Prostate gland (tissue), 2 donors: Measurements from ENCODE around the gene SOWAHC. TPM values are rescaled to one million over a fixed set of nuclear protein-coding genes. Genes with fewer than 3 reads are reported as not detected.

ENCODE experiments used
- DNase-seq: peaks from one replicate; pipeline ENCODE4 v3.0.0-alpha.2; 2019; ENCODE audit warnings: low spot score
- H3K27ac ChIP-seq, 2 donors: fragments of 200-600 bp; sonication (generic); 2 replicates each; pipeline ENCODE4 v1.5.1; 2017 to 2019
- H3K27me3 ChIP-seq: fragments of 200-600 bp; sonication (generic); replicated peaks from 2 replicates; pipeline ENCODE4 v1.5.1; 2019; ENCODE audit not compliant: insufficient read depth
- H3K36me3 ChIP-seq, 2 donors: fragments of 200-600 bp; sonication (generic); 1 replicate in 1 of 2; 2 replicates in 1 of 2; pipeline versions ENCODE4 v1.5.1 to v1.8.1; 2017 to 2019
- H3K4me1 ChIP-seq: fragments of 200-600 bp; sonication (generic); replicated peaks from 2 replicates; pipeline ENCODE4 v1.5.1; 2019
- H3K4me3 ChIP-seq, 2 donors: fragments of 200-600 bp; sonication (generic); 2 replicates each; pipeline ENCODE4 v1.5.1; 2017 to 2019
- H3K9me3 ChIP-seq: fragments of 200-600 bp; sonication (generic); 2 replicates; pipeline ENCODE4 v1.5.1; 2017
- POLR2A ChIP-seq: fragments of 450-650 bp; IDR thresholded peaks from one replicate; pipeline ENCODE4 v1.6.1; 2016; ENCODE audit warnings: antibody characterized with exemption, mild to moderate bottlenecking
- POLR2AphosphoS5 ChIP-seq: sonication (generic); formaldehyde crosslinking; IDR thresholded peaks from one replicate; pipeline ENCODE4 v1.6.1; 2017; ENCODE audit warnings: antibody characterized with exemption
- WGBS: methylation state at CpG from one replicate; pipeline ENCODE4 v1.1.5; 2018; 5-methylcytosine and 5-hydroxymethylcytosine counted together
- intact Hi-C: fragments of 100-400 bp; cut with DNase I; formaldehyde crosslinking; loops from one replicate; pipeline ENCODE4 v1.14.2; 2022
- total RNA-seq, 2 donors: library from RNA; depleted of rRNA; stranded (reverse); fragments of >200 nt; gene quantifications; one replicate each; pipeline ENCODE4 v1.1.0, GENCODE V29; 2016
- TF ChIP-seq, protein P1 (sequence below), 4 experiments: fragments of 200-600 bp in 2 of 4; fragments of 450-650 bp in 2 of 4; sonication (generic) in 2 of 4; IDR thresholded peaks; 1 replicate in 3 of 4; 2 replicates in 1 of 4; pipeline ENCODE4 v1.5.1; 2016 to 2019; ENCODE audit warnings: antibody characterized with exemption in 4 of 4, mild to moderate bottlenecking in 2 of 4, moderate library complexity in 2 of 4

SOWAHC gene
- total RNA-seq, 2 donors from 2014 or later, result 20.7 to 24.9 TPM

GRCh38 chr2:109629867-109630266 lies 15.7 kb downstream of the SOWAHC start:
- H3K36me3 ChIP-seq, result no peaks in the 10 kb centered on the region
- no peak overlapping the region for H3K27ac ChIP-seq
- WGBS, result 65% methylated on average over 3 of the region's 3 CpGs
- TF ChIP-seq POLR2A, result no peak
- TF ChIP-seq, protein P1, sequence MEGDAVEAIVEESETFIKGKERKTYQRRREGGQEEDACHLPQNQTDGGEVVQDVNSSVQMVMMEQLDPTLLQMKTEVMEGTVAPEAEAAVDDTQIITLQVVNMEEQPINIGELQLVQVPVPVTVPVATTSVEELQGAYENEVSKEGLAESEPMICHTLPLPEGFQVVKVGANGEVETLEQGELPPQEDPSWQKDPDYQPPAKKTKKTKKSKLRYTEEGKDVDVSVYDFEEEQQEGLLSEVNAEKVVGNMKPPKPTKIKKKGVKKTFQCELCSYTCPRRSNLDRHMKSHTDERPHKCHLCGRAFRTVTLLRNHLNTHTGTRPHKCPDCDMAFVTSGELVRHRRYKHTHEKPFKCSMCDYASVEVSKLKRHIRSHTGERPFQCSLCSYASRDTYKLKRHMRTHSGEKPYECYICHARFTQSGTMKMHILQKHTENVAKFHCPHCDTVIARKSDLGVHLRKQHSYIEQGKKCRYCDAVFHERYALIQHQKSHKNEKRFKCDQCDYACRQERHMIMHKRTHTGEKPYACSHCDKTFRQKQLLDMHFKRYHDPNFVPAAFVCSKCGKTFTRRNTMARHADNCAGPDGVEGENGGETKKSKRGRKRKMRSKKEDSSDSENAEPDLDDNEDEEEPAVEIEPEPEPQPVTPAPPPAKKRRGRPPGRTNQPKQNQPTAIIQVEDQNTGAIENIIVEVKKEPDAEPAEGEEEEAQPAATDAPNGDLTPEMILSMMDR (IDR thresholded peaks at IDR 0.05), result no peak
- no peak overlapping the region for H3K4me3 ChIP-seq
- DNase-seq, result no peak
- no peaks in the 10 kb centered on the region for H3K27me3 ChIP-seq
- intact Hi-C loops, result no loop called here
- no peaks in the 10 kb centered on the region for H3K4me1 ChIP-seq
- H3K9me3 ChIP-seq, result no peaks in the 10 kb centered on the region

DNA sequence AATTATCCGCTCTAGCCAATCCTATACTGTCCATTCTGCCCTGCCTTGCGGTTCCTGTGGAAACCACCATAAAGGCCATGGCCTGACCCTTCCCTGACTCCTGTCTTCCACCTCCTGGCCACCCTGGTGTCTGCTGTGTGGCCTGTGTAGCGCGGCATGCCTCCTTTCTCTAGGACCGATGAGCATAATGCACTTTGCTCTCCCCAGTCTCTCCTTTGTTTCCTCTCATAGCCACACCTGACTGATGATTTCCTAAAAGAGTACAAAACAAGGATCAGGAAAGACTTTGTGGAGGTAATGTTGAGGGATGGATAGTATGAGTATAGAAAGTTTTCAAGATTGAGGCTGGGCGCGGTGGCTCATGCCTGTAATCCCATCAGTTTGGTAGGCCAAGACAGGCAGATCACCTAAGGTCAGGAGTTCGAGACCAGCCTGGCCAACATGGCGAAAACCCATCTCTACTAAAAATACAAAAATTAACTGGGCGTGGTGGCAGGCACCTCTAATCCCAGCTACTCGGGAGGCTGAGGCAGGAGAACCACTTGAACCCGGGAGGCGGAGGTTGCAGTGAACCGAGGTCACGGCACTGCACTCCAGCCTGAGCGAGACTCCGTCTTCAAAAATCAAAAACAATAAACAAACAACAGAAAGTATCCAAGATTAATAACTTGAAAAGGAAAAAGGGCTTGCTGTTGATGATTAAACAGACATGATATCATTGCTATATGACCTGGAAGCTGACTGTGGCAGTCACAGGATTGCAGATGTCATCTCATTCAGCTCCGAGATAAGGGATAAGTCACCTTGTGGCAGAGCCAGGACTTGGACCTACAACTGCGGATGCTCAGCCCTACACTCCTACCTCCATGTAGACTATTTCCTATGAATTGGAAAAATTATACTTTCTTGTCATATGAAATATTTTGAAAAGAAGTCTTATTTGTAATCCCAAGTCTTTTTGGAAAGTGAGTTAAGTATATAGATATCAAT lies 16.6 kb downstream of the SOWAHC start:
- Histone ChIP-seq H3K27me3 (no peaks in the 10 kb centered on the region), H3K27ac (no peak overlapping the region), H3K4me1 (no peaks in the 10 kb centered on the region), H3K9me3 (no peaks in the 10 kb centered on the region), H3K4me3 (no peak overlapping the region), H3K36me3 (no peaks in the 10 kb centered on the region)
- DNase-seq, result no peak
- intact Hi-C loops, result no loop called here
- 97% methylated on average over 19 of the region's 19 CpGs for WGBS
- no peak for TF ChIP-seq POLR2AphosphoS5
- TF ChIP-seq, protein P1 (IDR thresholded peaks at IDR 0.05), result no peak
- TF ChIP-seq POLR2A, result no peak

GRCh38 chr2:109631741-109632140 lies 17.6 kb downstream of the SOWAHC start:
- intact Hi-C loops, result no loop called here
- Histone ChIP-seq H3K4me3 (no peak overlapping the region), H3K9me3 (no peaks in the 10 kb centered on the region), H3K27me3 (no peaks in the 10 kb centered on the region), H3K27ac (no peak overlapping the region), H3K36me3 (no peaks in the 10 kb centered on the region), H3K4me1 (no peaks in the 10 kb centered on the region)
- no peak for DNase-seq
- WGBS, result 67% methylated on average over 3 of the region's 3 CpGs
- TF ChIP-seq, protein P1 (IDR thresholded peaks at IDR 0.05), result no peak
- no peak for TF ChIP-seq POLR2A
- no peak for TF ChIP-seq POLR2AphosphoS5

DNA sequence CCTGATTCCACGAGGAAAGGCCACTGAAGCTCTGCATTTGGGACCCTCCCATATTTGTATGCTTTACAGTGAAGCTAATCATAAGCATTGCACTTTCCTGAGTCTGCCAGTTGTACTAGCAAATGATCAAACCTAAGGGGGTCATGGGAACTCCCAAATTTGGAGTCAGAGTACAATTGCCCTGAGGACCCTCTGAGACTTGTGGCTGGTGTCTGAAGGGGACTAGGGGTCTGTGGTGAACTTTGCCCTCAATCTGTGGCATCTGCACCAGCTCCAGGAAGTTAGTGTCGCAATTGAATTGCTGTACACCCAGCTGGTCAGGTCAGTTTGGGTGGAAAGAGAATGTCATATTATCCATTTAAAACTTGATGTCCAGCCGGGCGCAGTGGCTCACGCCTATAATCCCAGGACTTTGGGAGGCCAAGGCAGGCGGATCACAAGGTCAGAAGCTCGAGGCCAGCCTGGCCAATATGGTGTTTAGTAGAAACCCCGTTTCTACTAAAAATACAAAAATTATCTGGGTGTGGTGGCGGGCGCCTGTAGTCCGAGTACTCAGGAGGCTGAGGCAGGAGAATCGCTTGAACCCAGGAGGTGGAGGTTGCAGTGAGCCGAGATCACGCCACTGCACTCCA lies 18.1 kb downstream of the SOWAHC start:
- H3K36me3 ChIP-seq, result no peaks in the 10 kb centered on the region
- WGBS, result 90% methylated on average over 14 of the region's 14 CpGs
- no peak for DNase-seq
- intact Hi-C loops, result no loop called here
- no peaks in the 10 kb centered on the region for H3K4me1 ChIP-seq
- no peaks in the 10 kb centered on the region for H3K9me3 ChIP-seq
- TF ChIP-seq POLR2A (no peak), POLR2AphosphoS5 (no peak)
- TF ChIP-seq, protein P1 (IDR thresholded peaks at IDR 0.05), result no peak
- no peak overlapping the region for H3K27ac ChIP-seq
- no peak overlapping the region for H3K4me3 ChIP-seq
- no peaks in the 10 kb centered on the region for H3K27me3 ChIP-seq
